ENCODE data around the gene GPC1.

Gene GPC1

GRCh38 chr2:240446664-240447175 is 11.3 kb downstream of the GPC1 start:
- DNase-seq, result no peak

- no peak for DNase-seq
These were observed 11.9 kb downstream of the GPC1 start for GRCh38 chr2:240447331-240447730.

GRCh38 chr2:240447934-240448333 is 12.5 kb downstream of the GPC1 start:
- no peak for DNase-seq

GRCh38 chr2:240448387-240449274 is 13.2 kb downstream of the GPC1 start:
- DNase-seq, result no peak

- no peak for DNase-seq
These were observed 14.5 kb downstream of the GPC1 start for GRCh38 chr2:240449764-240450531.

GRCh38 chr2:240450532-240451107 is 15.2 kb downstream of the GPC1 start:
- no peak for DNase-seq

GRCh38 chr2:240451108-240451611 is 15.7 kb downstream of the GPC1 start:
- DNase-seq, result no peak

- no peak for DNase-seq
These were observed 16.5 kb downstream of the GPC1 start for GRCh38 chr2:240451791-240452461.

- no peak for DNase-seq
These were observed 17.2 kb downstream of the GPC1 start for GRCh38 chr2:240452462-240453256.

GRCh38 chr2:240453461-240454105 is 18.1 kb downstream of the GPC1 start:
- no peak for DNase-seq

GRCh38 chr2:240454106-240454901 is 18.8 kb downstream of the GPC1 start:
- no peak for DNase-seq

GRCh38 chr2:240455272-240455646 is 19.8 kb downstream of the GPC1 start:
- DNase-seq, result no peak

- no peak for DNase-seq
These were observed 20.4 kb downstream of the GPC1 start for GRCh38 chr2:240455647-240456446.

GRCh38 chr2:240456447-240457222 is 21.2 kb downstream of the GPC1 start:
- no peak for DNase-seq

GRCh38 chr2:240457223-240458043 is 22.0 kb downstream of the GPC1 start:
- DNase-seq, result no peak

GRCh38 chr2:240458044-240458899 is 22.8 kb downstream of the GPC1 start:
- DNase-seq, result no peak

GRCh38 chr2:240458900-240459391 is 23.5 kb downstream of the GPC1 start:
- no peak for DNase-seq
